CMK (cell line): ENCODE data around the gene KCNQ1.

Experiments used
- DNase-seq: peaks from one replicate; pipeline ENCODE4 v3.0.0-alpha.2; 2010; ENCODE audit warnings: low read depth

Gene KCNQ1

GRCh38 chr11:2443881-2444820 is 657 bp upstream of the KCNQ1 start, which contains the start of gene TRPM5:
TRPM5 (minus strand) TSS chr11:2444514; CDS start chr11:2423036, 21,478 bp downstream.
- no peak for DNase-seq

- DNase-seq: no peak
These were observed 1.1 kb downstream of the KCNQ1 start for GRCh38 chr11:2445746-2446551.

GRCh38 chr11:2446590-2447252 is 1.9 kb downstream of the KCNQ1 start:
- DNase-seq: no peak

- DNase-seq: no peak
These were observed 2.6 kb downstream of the KCNQ1 start for GRCh38 chr11:2447253-2447950.

GRCh38 chr11:2447951-2448650 is 3.3 kb downstream of the KCNQ1 start:
- DNase-seq: no peak

- no peak for DNase-seq
These were observed 4.1 kb downstream of the KCNQ1 start for GRCh38 chr11:2448661-2449547.

- DNase-seq: no peak
These were observed 4.9 kb downstream of the KCNQ1 start for GRCh38 chr11:2449548-2450320.

GRCh38 chr11:2450321-2451041 is 5.7 kb downstream of the KCNQ1 start:
- DNase-seq: no peak

GRCh38 chr11:2451336-2451735 is 6.5 kb downstream of the KCNQ1 start:
- DNase-seq: no peak

GRCh38 chr11:2451916-2452315 is 7.1 kb downstream of the KCNQ1 start:
- DNase-seq: no peak

GRCh38 chr11:2452321-2453012 is 7.7 kb downstream of the KCNQ1 start:
- no peak for DNase-seq

- DNase-seq: no peak
These were observed 8.6 kb downstream of the KCNQ1 start for GRCh38 chr11:2453436-2453835.

GRCh38 chr11:2458321-2458720 is 13.5 kb downstream of the KCNQ1 start:
- DNase-seq: no peak

GRCh38 chr11:2459016-2459725 is 14.4 kb downstream of the KCNQ1 start:
- no peak for DNase-seq

GRCh38 chr11:2459796-2460531 is 15.2 kb downstream of the KCNQ1 start:
- DNase-seq: no peak

- DNase-seq: no peak
These were observed 15.9 kb downstream of the KCNQ1 start for GRCh38 chr11:2460540-2461252.
